ENCODE data around the gene NPEPL1.
A peak's percentile ranks its signal among the peaks of the same experiment; 100 is the strongest.

Gene NPEPL1

GRCh38 chr20:58667975-58668374 lies 24.6 kb upstream of the NPEPL1 start:
- Histone ChIP-seq H3K79me2 (ENCODE audit: insufficient read depth, low read length) (peaks cover 20% of the 10 kb centered on the region), H3K36me3 (ENCODE audit: insufficient read depth, low read length) (peaks cover 51% of the 10 kb centered on the region; the same call in 1 of the 2 replicates), H3K9ac (ENCODE audit: low read length) (no peak overlapping the region)

DNA sequence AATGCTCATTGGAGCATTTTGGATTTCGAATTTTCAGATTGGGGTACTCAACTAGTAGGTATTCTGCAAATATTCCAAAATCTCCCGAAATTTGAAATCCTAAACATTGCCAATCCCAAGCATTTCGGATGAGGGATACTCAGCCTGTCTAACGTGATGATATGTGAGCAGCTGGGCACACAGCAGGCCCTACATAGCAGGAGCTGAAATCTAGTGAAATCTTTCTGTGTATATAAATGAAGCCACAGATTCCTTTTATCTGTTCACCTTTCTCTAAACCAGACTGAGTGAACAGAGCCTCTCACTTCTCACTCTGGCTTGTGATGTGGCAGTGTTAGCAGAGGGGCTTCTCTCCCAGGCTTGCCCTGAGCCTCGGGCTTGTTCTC lies 23.7 kb upstream of the NPEPL1 start:
- Histone ChIP-seq H3K4me1 (ENCODE audit: insufficient read depth, low read length, severe bottlenecking) (peaks cover 14% of the 10 kb centered on the region), H2AFZ (ENCODE audit: low read length) (no peak overlapping the region), H3K4me2 (ENCODE audit: low read length) (peak overlapping the region; percentile 13; the same call in 1 of the 2 replicates), H3K27ac (ENCODE audit: low read depth, low read length, poor library complexity, severe bottlenecking) (peak overlapping the region; percentile 48), H3K9ac (ENCODE audit: low read length) (no peak overlapping the region; the same call in 1 of the 2 replicates), H3K4me3 (ENCODE audit: low read depth, low read length, poor library complexity, severe bottlenecking) (no peak overlapping the region), H3K36me3 (ENCODE audit: insufficient read depth, low read length) (peaks cover 55% of the 10 kb centered on the region; the same call in 1 of the 2 replicates), H3K9me3 (ENCODE audit: low read length) (no peaks in the 10 kb centered on the region), H3F3A (ENCODE audit: insufficient read depth, low read length) (no peaks in the 10 kb centered on the region), H3K27me3 (ENCODE audit: insufficient read depth, low read length) (no peaks in the 10 kb centered on the region), H3K9me2 (ENCODE audit: low read depth, low read length) (no peaks in the 10 kb centered on the region), H4K20me1 (ENCODE audit: insufficient read depth, low read length) (no peaks in the 10 kb centered on the region), H3K79me2 (ENCODE audit: insufficient read depth, low read length) (peaks cover 13% of the 10 kb centered on the region; the same call in 1 of the 2 replicates)
- TF ChIP-seq EZH2 (IDR thresholded peaks at IDR 0.05; ENCODE audit: borderline replicate concordance, low read length), result no peak
- TF ChIP-seq, protein P1, sequence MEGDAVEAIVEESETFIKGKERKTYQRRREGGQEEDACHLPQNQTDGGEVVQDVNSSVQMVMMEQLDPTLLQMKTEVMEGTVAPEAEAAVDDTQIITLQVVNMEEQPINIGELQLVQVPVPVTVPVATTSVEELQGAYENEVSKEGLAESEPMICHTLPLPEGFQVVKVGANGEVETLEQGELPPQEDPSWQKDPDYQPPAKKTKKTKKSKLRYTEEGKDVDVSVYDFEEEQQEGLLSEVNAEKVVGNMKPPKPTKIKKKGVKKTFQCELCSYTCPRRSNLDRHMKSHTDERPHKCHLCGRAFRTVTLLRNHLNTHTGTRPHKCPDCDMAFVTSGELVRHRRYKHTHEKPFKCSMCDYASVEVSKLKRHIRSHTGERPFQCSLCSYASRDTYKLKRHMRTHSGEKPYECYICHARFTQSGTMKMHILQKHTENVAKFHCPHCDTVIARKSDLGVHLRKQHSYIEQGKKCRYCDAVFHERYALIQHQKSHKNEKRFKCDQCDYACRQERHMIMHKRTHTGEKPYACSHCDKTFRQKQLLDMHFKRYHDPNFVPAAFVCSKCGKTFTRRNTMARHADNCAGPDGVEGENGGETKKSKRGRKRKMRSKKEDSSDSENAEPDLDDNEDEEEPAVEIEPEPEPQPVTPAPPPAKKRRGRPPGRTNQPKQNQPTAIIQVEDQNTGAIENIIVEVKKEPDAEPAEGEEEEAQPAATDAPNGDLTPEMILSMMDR (IDR thresholded peaks at IDR 0.05; ENCODE audit: low read length), result no peak

More at GRCh38 chr20:58667975-58668374, 24.6 kb upstream of the NPEPL1 start:
- Histone ChIP-seq H3K9me2 (ENCODE audit: low read depth, low read length) (no peaks in the 10 kb centered on the region), H4K20me1 (ENCODE audit: insufficient read depth, low read length) (no peaks in the 10 kb centered on the region), H3K4me2 (ENCODE audit: low read length) (no peak overlapping the region), H3K9me3 (ENCODE audit: low read length) (no peaks in the 10 kb centered on the region), H3K27me3 (ENCODE audit: insufficient read depth, low read length) (no peaks in the 10 kb centered on the region), H3F3A (ENCODE audit: insufficient read depth, low read length) (no peaks in the 10 kb centered on the region), H2AFZ (ENCODE audit: low read length) (no peak overlapping the region), H3K4me3 (ENCODE audit: low read depth, low read length, poor library complexity, severe bottlenecking) (no peak overlapping the region), H3K27ac (ENCODE audit: low read depth, low read length, poor library complexity, severe bottlenecking) (no peak overlapping the region), H3K4me1 (ENCODE audit: insufficient read depth, low read length, severe bottlenecking) (peaks cover 14% of the 10 kb centered on the region)
- TF ChIP-seq EZH2 (IDR thresholded peaks at IDR 0.05; ENCODE audit: borderline replicate concordance, low read length), result no peak
- TF ChIP-seq, protein P1 (IDR thresholded peaks at IDR 0.05; ENCODE audit: low read length), result no peak

DNA sequence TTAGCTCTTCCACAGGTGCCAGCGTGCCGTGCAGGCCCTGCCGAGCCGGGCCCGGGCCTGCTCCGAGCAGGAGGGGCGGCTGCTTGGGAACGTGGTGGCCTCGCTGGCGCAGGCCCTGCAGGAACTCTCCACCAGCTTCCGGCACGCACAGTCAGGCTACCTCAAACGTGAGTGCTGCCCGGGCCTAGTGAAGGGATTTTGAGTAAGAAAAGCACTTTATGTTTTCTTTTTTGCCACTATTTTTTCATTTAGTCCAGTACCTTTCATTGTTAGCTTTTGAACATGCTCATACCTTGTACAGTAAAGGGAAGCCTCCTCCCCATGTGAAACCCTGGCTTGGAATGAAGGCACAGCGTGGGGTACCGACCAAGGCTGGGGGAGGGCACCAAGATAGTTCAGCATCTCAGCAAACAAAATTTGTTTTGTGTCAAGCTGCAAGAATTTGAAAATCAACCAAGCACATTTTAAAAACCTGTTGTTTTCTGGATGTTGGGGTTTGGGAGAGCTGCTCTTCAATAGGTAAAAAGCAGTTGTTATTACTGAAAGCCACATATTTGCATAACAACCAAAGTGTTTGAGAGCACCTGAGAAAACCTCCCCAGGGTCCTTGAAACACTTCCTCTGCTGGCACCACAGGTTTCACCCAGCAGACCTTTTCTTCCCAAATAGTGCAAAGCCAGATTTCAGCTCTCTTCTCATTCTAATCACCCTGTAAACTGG lies 23.2 kb upstream of the NPEPL1 start:
- Histone ChIP-seq H4K20me1 (ENCODE audit: insufficient read depth, low read length) (no peaks in the 10 kb centered on the region), H3K79me2 (ENCODE audit: insufficient read depth, low read length) (peaks cover 8% of the 10 kb centered on the region; the same call in 1 of the 2 replicates), H3F3A (ENCODE audit: insufficient read depth, low read length) (no peaks in the 10 kb centered on the region), H3K4me2 (ENCODE audit: low read length) (peak overlapping the region; percentile 13; the same call in 1 of the 2 replicates), H3K9me2 (ENCODE audit: low read depth, low read length) (no peaks in the 10 kb centered on the region), H2AFZ (ENCODE audit: low read length) (no peak overlapping the region), H3K9me3 (ENCODE audit: low read length) (no peaks in the 10 kb centered on the region), H3K27ac (ENCODE audit: low read depth, low read length, poor library complexity, severe bottlenecking) (peak overlapping the region; percentile 48), H3K9ac (ENCODE audit: low read length) (no peak overlapping the region; the same call in 1 of the 2 replicates), H3K4me3 (ENCODE audit: low read depth, low read length, poor library complexity, severe bottlenecking) (no peak overlapping the region), H3K36me3 (ENCODE audit: insufficient read depth, low read length) (peaks cover 59% of the 10 kb centered on the region; the same call in 1 of the 2 replicates), H3K4me1 (ENCODE audit: insufficient read depth, low read length, severe bottlenecking) (peaks cover 14% of the 10 kb centered on the region), H3K27me3 (ENCODE audit: insufficient read depth, low read length) (no peaks in the 10 kb centered on the region)
- TF ChIP-seq, protein P1 (IDR thresholded peaks at IDR 0.05; ENCODE audit: low read length), result no peak
- TF ChIP-seq EZH2 (IDR thresholded peaks at IDR 0.05; ENCODE audit: borderline replicate concordance, low read length), result no peak

Data from OCI-LY1 (cell line).